OCI-LY1 (cell line): ENCODE data around the gene SPINT1.

Experiments
- H2AFZ ChIP-seq: fragments of 200-600 bp; sonication (generic), shearing (Covaris generic); 2 replicates; pipeline ENCODE4 v1.6.0; 2014; ENCODE audit warnings: antibody characterized with exemption, mild to moderate bottlenecking, low read length
- H3F3A ChIP-seq: fragments of 200-600 bp; sonication (generic), shearing (Covaris generic); 2 replicates; pipeline ENCODE4 v1.6.0; 2014; ENCODE audit warnings: mild to moderate bottlenecking, antibody characterized with exemption, low read length, moderate library complexity; ENCODE audit not compliant: insufficient read depth
- H3K27ac ChIP-seq: fragments of 200-600 bp; sonication (generic); 2 replicates; pipeline ENCODE4 v1.5.1; 2014; ENCODE audit warnings: low read length, mixed run types, mild to moderate bottlenecking, low read depth; ENCODE audit not compliant: poor library complexity, severe bottlenecking
- H3K27me3 ChIP-seq: fragments of 200-600 bp; sonication (generic); 2 replicates; pipeline ENCODE4 v1.6.0; 2014; ENCODE audit warnings: antibody characterized with exemption, mild to moderate bottlenecking, low read length, moderate library complexity; ENCODE audit not compliant: insufficient read depth
- H3K36me3 ChIP-seq: fragments of 200-600 bp; sonication (generic); 2 replicates; pipeline ENCODE4 v1.6.1; 2014; ENCODE audit warnings: mild to moderate bottlenecking, antibody characterized with exemption, low read length, moderate library complexity, mixed read lengths; ENCODE audit not compliant: insufficient read depth
- H3K4me1 ChIP-seq: fragments of 200-600 bp; sonication (generic); 2 replicates; pipeline ENCODE4 v1.5.1; 2014; ENCODE audit warnings: mild to moderate bottlenecking, low read length, moderate library complexity; ENCODE audit not compliant: insufficient read depth, severe bottlenecking
- H3K4me2 ChIP-seq: fragments of 200-600 bp; sonication (generic), shearing (Covaris generic); 2 replicates; pipeline ENCODE4 v1.6.1; 2014; ENCODE audit warnings: low read length
- H3K4me3 ChIP-seq: fragments of 200-600 bp; sonication (generic); 2 replicates; pipeline ENCODE4 v1.5.1; 2014; ENCODE audit warnings: low read length, low read depth, mild to moderate bottlenecking, mixed read lengths; ENCODE audit not compliant: poor library complexity, severe bottlenecking
- H3K79me2 ChIP-seq: fragments of 200-600 bp; shearing (Covaris generic); 2 replicates; pipeline ENCODE4 v1.6.1; 2016; ENCODE audit warnings: mixed run types, low read length, mixed read lengths; ENCODE audit not compliant: insufficient read depth
- H3K9ac ChIP-seq: fragments of 200-600 bp; sonication (generic), shearing (Covaris generic); 2 replicates; pipeline ENCODE4 v1.6.1; 2014; ENCODE audit warnings: mild to moderate bottlenecking, low read length, mixed read lengths
- H3K9me2 ChIP-seq: fragments of 200-600 bp; sonication (generic), shearing (Covaris generic); 2 replicates; pipeline ENCODE4 v1.6.1; 2014; ENCODE audit warnings: low read depth, mild to moderate bottlenecking, low read length, mixed read lengths
- H3K9me3 ChIP-seq: fragments of 200-600 bp; shearing (Covaris generic); 2 replicates; pipeline ENCODE4 v1.6.1; 2014; ENCODE audit warnings: low read length, mixed read lengths
- H4K20me1 ChIP-seq: fragments of 200-600 bp; sonication (generic), shearing (Covaris generic); 2 replicates; pipeline ENCODE4 v1.6.0; 2016; ENCODE audit warnings: mild to moderate bottlenecking, low read length; ENCODE audit not compliant: insufficient read depth
- EZH2 ChIP-seq: fragments of 200-600 bp; sonication (generic), shearing (Covaris generic); IDR thresholded peaks from 2 replicates; pipeline ENCODE4 v1.8.0; 2017; ENCODE audit warnings: borderline replicate concordance, mixed run types, mild to moderate bottlenecking, antibody characterized with exemption, low read length, moderate library complexity, mixed read lengths
- TF ChIP-seq, protein P1 (sequence below): fragments of 200-600 bp; sonication (generic), shearing (Covaris generic); IDR thresholded peaks from 2 replicates; pipeline ENCODE4 v1.5.1; 2017; ENCODE audit warnings: mild to moderate bottlenecking, antibody characterized with exemption, low read length, moderate library complexity, mixed read lengths

Gene SPINT1

DNA sequence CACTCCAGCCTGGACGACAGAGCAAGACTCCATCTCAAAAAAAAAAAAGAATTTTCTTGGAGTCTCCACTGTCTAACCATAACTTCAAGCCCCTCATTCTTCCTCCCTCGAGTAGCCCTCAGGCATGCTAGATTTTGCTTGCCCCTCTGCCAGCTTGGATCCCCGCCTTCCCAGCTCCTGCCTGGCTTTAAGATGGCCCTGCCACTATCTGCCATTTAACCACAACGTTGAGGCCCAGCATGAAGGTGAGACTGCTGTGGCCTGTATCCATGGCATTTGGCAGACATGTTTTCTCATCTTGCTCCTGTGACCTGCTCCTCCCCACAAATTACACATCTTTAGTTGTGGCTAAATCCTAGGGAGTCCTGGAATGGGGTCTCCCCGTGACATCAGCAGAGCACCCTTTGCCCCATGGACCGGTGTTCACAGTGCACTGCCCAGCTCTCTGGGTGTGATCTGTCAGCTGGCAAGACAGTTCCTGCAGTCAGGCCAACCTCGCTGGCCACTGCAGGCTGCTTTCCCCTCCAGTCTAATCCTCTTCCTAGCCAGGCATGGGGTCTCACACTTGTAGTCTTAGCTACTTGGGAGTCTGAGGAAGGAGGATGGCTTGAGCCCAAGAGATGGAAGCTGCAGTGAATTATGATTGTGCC is 60.8 kb downstream of the SPINT1 start:
- Histone ChIP-seq H3K4me2 (no peak overlapping the region), H3K27ac (peak overlapping the region; percentile 6), H3K4me1 (peaks cover 44% of the 10 kb centered on the region), H3K9me2 (no peaks in the 10 kb centered on the region), H3K36me3 (peaks cover 41% of the 10 kb centered on the region), H3K9ac (no peak overlapping the region), H3K27me3 (no peaks in the 10 kb centered on the region), H4K20me1 (no peaks in the 10 kb centered on the region), H3K79me2 (no peaks in the 10 kb centered on the region), H3F3A (0 out of 2 replicates have a peak, but pooled peaks cover 4% of the 10 kb centered on the region), H3K4me3 (no peak overlapping the region), H2AFZ (no peak overlapping the region), H3K9me3 (no peaks in the 10 kb centered on the region)
- TF ChIP-seq, protein P1, sequence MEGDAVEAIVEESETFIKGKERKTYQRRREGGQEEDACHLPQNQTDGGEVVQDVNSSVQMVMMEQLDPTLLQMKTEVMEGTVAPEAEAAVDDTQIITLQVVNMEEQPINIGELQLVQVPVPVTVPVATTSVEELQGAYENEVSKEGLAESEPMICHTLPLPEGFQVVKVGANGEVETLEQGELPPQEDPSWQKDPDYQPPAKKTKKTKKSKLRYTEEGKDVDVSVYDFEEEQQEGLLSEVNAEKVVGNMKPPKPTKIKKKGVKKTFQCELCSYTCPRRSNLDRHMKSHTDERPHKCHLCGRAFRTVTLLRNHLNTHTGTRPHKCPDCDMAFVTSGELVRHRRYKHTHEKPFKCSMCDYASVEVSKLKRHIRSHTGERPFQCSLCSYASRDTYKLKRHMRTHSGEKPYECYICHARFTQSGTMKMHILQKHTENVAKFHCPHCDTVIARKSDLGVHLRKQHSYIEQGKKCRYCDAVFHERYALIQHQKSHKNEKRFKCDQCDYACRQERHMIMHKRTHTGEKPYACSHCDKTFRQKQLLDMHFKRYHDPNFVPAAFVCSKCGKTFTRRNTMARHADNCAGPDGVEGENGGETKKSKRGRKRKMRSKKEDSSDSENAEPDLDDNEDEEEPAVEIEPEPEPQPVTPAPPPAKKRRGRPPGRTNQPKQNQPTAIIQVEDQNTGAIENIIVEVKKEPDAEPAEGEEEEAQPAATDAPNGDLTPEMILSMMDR, result no peak
- no peak for TF ChIP-seq EZH2

DNA sequence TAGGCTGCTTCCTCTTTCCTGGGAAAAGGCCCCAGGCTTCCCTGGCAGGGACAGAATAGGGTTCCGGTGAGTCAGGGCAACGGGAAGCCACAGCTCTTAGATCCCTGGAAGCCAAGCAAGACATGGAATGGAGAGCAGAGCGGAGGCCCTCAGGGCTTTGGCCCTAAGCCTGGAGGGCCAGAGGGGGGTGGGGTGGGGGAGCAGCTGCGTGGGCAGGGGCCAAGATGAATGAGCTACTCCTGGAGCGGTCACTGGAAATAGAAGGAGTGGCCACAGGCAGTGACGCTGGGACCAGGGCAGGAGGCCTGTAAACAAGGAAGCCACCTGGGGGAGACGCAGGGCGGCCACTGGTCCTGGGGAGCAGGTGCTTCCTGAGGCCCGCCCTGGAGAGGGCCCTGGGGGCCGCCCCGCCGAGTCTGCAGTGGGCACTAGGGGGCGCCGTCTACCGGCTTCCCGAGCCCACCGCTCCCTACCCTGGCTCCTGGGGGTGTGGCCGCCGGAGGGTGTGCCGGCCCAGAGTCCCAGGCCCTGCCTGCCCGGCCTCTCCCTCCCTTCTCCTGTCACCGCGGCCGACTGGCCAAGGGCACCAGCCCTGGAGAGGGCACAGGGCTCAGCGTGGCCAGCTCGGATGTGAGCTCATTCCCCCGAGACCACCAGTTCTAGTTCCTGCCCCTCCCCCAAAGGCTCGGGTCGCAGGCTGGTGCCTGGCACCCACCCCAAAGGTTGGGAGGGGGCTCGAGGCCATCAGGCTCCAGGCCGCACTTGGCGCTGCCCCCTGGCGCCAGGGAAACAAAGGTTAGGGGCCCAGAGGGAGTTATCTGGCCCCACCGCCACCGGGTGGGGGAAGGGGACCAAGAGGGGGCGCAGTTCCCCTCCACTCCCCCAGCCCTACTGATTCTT is 62.5 kb downstream of the SPINT1 start:
- H3K4me3 ChIP-seq, result peak overlapping the region; percentile 69

DNA sequence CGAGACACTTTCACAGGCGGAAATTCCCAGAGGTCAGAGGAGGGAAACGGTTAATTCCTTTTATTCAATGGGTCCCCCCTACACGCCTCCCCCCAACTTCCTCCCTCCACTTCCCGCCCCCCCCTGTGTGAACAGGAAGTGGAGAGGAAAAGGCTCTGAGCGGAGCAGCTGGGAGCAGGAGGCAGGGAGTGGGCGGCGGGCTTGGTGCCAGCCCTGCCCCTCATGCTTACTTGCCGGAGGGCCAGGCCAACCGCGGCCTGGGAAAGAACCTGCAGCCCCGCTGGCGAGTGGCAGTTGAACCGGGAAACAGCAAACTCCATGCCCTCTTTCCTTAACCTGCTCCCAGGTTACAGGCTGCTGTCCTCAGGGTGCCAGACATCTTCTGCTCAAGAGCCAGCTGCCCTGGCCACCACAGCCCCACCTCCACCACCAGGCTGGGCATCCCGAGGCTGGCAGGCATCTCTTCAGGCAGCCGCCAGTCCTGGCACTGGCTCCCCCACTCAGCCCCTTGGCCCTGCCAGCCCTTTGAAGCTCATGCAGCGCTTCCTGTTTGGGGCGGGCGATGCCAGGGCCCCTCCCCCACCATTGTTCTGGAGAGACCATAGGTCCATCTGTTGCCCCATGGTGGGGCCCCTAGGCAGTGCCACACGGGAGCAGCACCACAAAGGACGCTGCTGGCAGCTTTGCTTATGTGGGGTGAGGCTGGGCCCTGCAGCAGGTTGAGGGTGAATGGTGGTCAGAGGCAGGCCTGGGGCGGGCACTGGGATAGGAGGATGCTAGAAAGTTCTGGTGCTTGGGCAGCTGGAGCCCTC is 63.3 kb downstream of the SPINT1 start:
- Histone ChIP-seq H4K20me1 (no peaks in the 10 kb centered on the region), H3K9me2 (no peaks in the 10 kb centered on the region), H2AFZ (no peak overlapping the region), H3K4me3 (peak overlapping the region; percentile 69), H3K4me2 (peak overlapping the region; percentile 97), H3F3A (0 out of 2 replicates have a peak, but pooled peaks cover 4% of the 10 kb centered on the region), H3K27ac (peak overlapping the region; percentile 67), H3K9me3 (no peaks in the 10 kb centered on the region), H3K4me1 (peaks cover 43% of the 10 kb centered on the region), H3K36me3 (peaks cover 21% of the 10 kb centered on the region; the same call in 1 of the 2 replicates), H3K79me2 (no peaks in the 10 kb centered on the region), H3K27me3 (no peaks in the 10 kb centered on the region), H3K9ac (peak overlapping the region; percentile 72)
- no peak for TF ChIP-seq EZH2
- TF ChIP-seq, protein P1, result no peak

More for the DNA sequence above, 62.5 kb downstream of the SPINT1 start:
- Histone ChIP-seq H3K9ac (peak overlapping the region; percentile 72), H3K4me1 (peaks cover 44% of the 10 kb centered on the region), H3K79me2 (no peaks in the 10 kb centered on the region), H3K36me3 (peaks cover 25% of the 10 kb centered on the region; the same call in 1 of the 2 replicates), H3K27ac (peak overlapping the region; percentile 73), H2AFZ (no peak overlapping the region), H4K20me1 (no peaks in the 10 kb centered on the region), H3K9me3 (no peaks in the 10 kb centered on the region), H3K4me2 (peak overlapping the region; percentile 97), H3F3A (0 out of 2 replicates have a peak, but pooled peaks cover 4% of the 10 kb centered on the region), H3K9me2 (no peaks in the 10 kb centered on the region), H3K27me3 (no peaks in the 10 kb centered on the region)
- no peak for TF ChIP-seq EZH2
- TF ChIP-seq, protein P1, result peak; percentile 71
